Right renal pelvis (tissue), 4 donors: ENCODE results near the gene BRSK2. TPM values are rescaled to one million over a fixed set of nuclear protein-coding genes. Genes with fewer than 3 reads are reported as not detected.
"Not testable (repeated sequence)": the region's sequence is repeated elsewhere in the genome, so short reads cannot be mapped to it uniquely, and the experiment has no call there.

Experiments used
- DNase-seq, 4 donors: peaks; one replicate each; pipeline ENCODE4 v3.0.0-alpha.2; 2013; ENCODE audit warnings: low read depth in 4 of 4, low spot score in 3 of 4, missing footprints in 1 of 4
- polyA plus RNA-seq, 4 donors: library from polyadenylated mRNA; unstranded; fragments of 120-200 nt; gene quantifications; one replicate each; pipeline ENCODE4 v1.2.1, GENCODE V29; 2013; ENCODE audit not compliant: insufficient read length in 4 of 4

The BRSK2 gene
- polyA plus RNA-seq, 4 donors = 0.26 to 1.1 (median 0.46) TPM

GRCh38 chr11:1506981-1507380 lies 117.2 kb downstream of the BRSK2 start:
- DNase-seq = no peak

- no peak for DNase-seq
These were observed 117.8 kb downstream of the BRSK2 start for GRCh38 chr11:1507381-1508140.

GRCh38 chr11:1508491-1508891 lies 118.8 kb downstream of the BRSK2 start:
- no peak for DNase-seq

GRCh38 chr11:1508986-1509385 lies 119.3 kb downstream of the BRSK2 start:
- DNase-seq = no peak

GRCh38 chr11:1509626-1510255 lies 120.0 kb downstream of the BRSK2 start:
- DNase-seq = no peak

GRCh38 chr11:1510351-1510750 lies 120.6 kb downstream of the BRSK2 start:
- not testable (repeated sequence) for DNase-seq

- DNase-seq = no peak
These were observed 121.2 kb downstream of the BRSK2 start for GRCh38 chr11:1510928-1511327.

GRCh38 chr11:1511937-1512496 lies 122.3 kb downstream of the BRSK2 start:
- no peak for DNase-seq

Other genes with a start within 250 kb of the BRSK2 start
- gene MUC5AC, start 232.0 kb upstream of the BRSK2 start, polyA plus RNA-seq = under 1 TPM in 1 of 4 donors, not detected in 3; under 0.01 TPM
- gene MUC5B, start 166.9 kb upstream of the BRSK2 start, polyA plus RNA-seq = under 1 TPM in 3 of 4 donors, not detected in 1; 0.01 to 0.05 (median 0.04) TPM
- 10 to 100 TPM; 37.7 to 52.6 (median 40.7) TPM for gene TOLLIP, start 80.3 kb upstream of the BRSK2 start, polyA plus RNA-seq
- gene MOB2, start 96.8 kb downstream of the BRSK2 start, polyA plus RNA-seq = 10 to 100 TPM; 27.0 to 35.0 (median 29.1) TPM
- 1 to 10 TPM; 2.9 to 5.7 (median 4.3) TPM for gene DUSP8, start 182.3 kb downstream of the BRSK2 start, polyA plus RNA-seq
- under 1 TPM in 1 of 4 donors, not detected in 3; 0.36 TPM for gene KRTAP5-1, start 195.3 kb downstream of the BRSK2 start, polyA plus RNA-seq
- gene KRTAP5-2, start 208.4 kb downstream of the BRSK2 start, polyA plus RNA-seq = under 1 TPM in 2 of 4 donors, not detected in 2; 0.19 to 0.27 TPM
- not detected for gene KRTAP5-3, start 218.5 kb downstream of the BRSK2 start, polyA plus RNA-seq
- under 1 TPM in 1 of 4 donors, not detected in 3; 0.05 TPM for gene KRTAP5-4, start 232.2 kb downstream of the BRSK2 start, polyA plus RNA-seq
- not detected for gene KRTAP5-5, start 239.8 kb downstream of the BRSK2 start, polyA plus RNA-seq